HS-27A (cell line): ENCODE results near the gene LIMCH1.

Source experiments
- DNase-seq: peaks from one replicate; pipeline ENCODE4 v3.0.0-alpha.2; 2012; ENCODE audit warnings: low read depth, missing footprints

LIMCH1 gene

DNA sequence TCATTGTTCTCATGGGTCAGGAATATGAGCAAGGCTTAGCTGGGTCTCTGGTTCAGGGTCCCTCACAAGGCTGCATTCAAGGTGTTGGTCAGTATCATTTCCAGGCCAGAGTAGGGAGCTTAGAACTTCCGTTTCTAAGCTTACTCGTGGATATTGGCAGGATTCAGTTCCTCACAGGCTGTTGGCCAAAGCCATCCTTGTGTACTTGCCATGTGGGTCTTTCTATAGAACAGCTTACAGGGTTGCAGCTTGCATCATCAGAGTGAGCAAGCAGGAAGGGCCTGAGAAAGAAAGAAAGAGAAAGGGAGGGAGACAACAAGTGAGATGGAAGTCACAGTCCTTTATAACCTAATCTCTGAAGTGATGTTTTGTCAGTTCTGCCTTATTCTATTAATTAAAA lies 5.1 kb upstream of the LIMCH1 start:
- no peak for DNase-seq

- DNase-seq: no peak
Observed at GRCh38 chr4:41533680-41534079, 4.3 kb upstream of the LIMCH1 start.

GRCh38 chr4:41534404-41534803 lies 3.6 kb upstream of the LIMCH1 start:
- DNase-seq: no peak

DNA sequence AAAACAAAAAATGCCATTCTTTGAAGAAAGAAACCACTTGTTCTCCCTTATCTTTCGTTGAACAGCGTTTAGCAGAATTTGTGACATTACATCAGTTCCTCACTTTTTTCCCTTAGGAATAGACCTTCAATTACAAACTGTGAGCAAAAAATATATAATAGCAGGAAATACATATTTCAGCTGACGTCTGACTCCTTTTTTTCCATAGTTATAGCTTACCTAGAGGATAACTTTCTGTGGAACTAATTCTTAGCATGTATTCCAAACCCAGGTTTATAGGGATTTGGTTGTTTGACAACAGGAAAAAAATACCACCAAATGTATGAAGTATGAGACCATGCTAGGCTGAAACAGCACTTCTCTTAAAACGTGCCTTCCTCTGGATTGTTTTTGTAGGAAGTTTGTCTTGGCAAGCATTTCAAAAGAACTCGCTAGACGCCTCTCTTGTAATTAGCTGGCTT lies 2.0 kb upstream of the LIMCH1 start:
- DNase-seq: no peak

DNA sequence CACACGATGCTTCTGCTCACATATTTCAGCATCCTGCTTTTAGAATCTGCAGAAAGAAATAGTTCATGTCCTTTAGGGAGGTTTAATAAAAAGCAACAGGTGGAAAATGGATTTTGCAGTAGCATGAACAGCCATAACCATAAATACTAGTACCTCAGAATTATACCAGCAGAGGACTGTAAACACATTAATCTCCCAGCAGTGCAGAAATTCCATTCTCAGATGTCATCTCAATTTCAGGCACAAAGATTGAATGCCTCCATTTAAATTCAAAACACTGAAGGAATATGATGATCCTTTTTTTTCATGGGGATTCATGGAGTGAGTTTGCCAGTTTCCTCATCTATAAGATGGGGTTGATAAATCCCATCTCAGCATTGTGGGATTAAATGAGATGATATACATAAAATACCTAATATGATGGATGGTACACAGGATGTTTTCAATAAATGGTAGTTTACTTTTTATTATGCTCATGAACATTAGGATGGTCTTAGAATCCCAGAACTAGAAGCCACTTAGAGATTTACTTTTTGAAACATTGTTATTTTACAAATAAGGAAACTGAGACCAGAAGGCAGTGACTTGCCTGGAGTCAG lies 566 bp upstream of the LIMCH1 start:
- no peak for DNase-seq

GRCh38 chr4:41538887-41539498 lies 1.0 kb downstream of the LIMCH1 start:
- DNase-seq: no peak

DNA sequence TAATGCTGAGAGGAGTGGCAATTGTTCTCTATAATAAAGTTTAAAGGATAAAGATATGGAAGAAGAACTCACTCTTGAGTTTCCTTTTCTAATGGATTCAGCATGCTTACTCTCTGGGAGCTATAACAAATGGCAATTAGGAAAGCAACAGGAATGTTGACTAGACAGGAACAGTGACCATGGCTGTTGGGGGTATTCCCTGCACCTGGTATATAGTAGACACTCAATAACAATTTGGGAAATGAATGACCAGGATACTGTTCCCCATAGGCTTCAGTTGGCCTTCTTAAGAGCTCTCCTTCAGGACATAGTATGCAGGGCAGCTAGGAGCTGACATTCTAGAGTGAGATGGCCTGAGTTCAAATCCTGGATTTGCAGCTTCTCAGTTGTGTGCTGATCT lies 1.8 kb downstream of the LIMCH1 start:
- no peak for DNase-seq

DNA sequence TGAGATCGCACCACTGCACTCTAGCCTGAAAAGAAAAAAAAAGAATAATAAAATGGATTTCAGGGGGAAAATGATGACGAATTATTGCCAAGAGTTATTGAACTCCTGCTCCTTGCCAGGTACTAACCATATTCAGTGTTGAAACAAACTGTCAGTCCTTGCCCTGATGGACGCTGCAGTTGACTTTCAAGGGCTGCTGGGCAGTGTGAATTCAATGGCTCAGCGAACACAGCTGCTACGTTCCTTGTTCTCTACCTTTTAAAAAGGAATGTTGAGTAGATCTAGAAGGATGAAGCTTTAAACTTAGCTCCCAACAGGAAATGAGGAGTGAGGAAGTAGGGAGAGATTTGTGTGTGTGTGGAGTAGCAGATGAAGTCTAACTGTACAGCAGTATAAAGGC lies 2.7 kb downstream of the LIMCH1 start:
- no peak for DNase-seq

- DNase-seq: no peak
Observed at GRCh38 chr4:41541687-41542094, 3.7 kb downstream of the LIMCH1 start.

GRCh38 chr4:41542526-41543275 lies 4.7 kb downstream of the LIMCH1 start:
- no peak for DNase-seq

DNA sequence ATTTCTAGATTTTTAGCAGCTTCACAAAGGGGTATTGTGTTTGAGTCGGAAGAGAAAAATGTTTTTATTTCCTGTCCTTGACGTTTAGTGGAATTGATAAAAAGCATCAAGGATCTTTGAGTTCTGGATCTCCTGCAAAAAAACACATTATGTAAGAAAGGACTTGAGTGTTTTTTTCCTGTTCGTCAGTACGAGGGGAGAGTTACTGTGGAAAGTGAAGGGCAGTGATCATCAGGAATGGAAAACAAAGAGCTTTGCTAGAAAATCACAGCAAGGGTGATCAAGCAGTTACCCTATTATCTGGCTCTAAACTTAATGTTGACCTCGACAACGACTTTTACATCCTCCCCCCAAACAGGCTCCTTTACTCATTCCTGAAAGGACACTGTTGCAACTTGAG lies 7.3 kb downstream of the LIMCH1 start:
- no peak for DNase-seq

GRCh38 chr4:41546638-41547037 lies 8.7 kb downstream of the LIMCH1 start:
- no peak for DNase-seq

DNA sequence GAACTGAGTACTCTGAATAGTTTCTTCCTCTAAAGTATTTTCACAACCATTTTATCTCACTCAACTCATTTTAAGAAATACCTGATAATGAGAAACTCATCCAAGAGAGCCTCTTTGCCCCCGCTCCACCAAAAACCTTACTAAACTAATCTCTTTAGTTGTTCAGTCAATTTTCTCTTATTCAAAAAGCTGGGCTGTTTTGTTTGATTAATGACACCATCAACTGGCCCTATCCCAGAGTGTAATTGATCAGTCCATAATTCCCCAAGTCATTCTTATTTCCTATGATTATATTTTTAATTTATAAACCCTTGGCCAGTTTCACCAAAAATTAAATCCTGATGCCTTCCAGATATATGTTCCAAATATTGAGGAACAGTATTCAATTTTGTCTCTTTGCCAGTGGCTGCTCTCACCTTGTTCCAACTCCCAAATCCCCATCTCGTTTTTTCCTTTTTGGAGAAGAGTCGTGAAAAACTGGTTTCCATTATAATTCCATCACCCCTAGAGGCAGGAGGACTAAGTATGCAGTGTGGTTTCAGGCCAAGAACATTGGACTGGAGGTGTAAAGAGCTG lies 10.4 kb downstream of the LIMCH1 start:
- no peak for DNase-seq

GRCh38 chr4:41549478-41549877 lies 11.5 kb downstream of the LIMCH1 start:
- no peak for DNase-seq

GRCh38 chr4:41550308-41550707 lies 12.4 kb downstream of the LIMCH1 start:
- DNase-seq: no peak

DNA sequence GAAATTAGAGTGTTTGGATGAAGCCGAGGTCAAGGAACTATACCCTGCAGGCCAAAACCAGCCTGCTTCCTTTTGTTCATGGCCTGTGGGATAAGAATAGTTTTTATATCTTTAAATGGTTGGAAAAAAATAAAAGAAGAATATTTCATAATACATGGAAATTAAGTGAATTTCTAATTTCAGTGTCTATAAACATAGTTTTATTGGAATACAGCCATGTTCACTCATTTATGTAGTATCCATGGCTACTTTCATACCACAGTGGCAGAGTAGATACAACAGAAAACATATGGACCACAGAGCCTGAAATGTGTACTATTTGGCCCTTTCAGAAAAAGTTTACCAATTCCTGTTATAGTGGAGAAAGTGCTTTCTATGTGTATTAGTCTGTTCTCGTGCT lies 13.6 kb downstream of the LIMCH1 start:
- no peak for DNase-seq

- no peak for DNase-seq
Observed at GRCh38 chr4:41554905-41555304, 16.9 kb downstream of the LIMCH1 start.

DNA sequence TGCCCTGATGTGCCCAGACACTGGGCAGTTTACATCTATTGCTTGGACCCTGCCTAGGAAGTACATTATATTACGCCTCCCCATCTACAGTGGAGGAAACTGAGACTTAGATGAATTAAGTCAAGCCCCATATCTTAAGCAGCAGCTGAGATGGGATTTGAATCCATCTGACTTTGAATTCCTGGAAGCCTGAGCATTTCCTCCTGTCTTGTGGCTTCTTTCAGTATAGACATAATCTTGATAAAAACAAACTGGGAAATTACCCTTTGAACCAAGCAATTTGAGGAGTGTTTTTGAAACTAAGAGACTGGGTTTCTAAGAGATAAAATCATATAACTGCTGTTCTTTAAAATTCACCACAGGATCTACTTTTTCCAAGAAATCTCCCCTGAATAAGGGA lies 18.6 kb downstream of the LIMCH1 start:
- no peak for DNase-seq

- DNase-seq: no peak
Observed at GRCh38 chr4:41559940-41560516, 22.1 kb downstream of the LIMCH1 start.

DNA sequence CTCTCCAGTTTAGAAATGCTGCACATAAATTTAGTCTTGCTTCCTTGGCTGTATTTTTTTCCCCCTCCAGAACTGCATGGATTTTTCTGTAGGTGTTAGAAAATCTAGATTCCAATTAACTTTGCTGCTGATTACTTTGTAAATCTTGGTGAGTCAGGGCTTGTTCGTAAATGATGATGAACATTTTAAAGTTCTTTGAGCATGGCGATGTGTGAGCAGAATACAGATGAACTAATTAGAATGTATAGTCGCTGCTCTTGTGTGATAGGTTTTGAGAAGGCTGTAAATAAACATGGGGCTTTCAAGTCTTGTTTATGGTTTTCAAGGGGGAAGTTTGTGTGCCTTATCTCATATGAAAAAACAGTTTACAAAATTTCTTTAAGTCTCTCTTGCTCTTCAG lies 23.3 kb downstream of the LIMCH1 start:
- DNase-seq: no peak

- DNase-seq: no peak
Observed at GRCh38 chr4:41567186-41567585, 29.2 kb downstream of the LIMCH1 start.

- no peak for DNase-seq
Observed at GRCh38 chr4:41568363-41568762, 30.4 kb downstream of the LIMCH1 start.

DNA sequence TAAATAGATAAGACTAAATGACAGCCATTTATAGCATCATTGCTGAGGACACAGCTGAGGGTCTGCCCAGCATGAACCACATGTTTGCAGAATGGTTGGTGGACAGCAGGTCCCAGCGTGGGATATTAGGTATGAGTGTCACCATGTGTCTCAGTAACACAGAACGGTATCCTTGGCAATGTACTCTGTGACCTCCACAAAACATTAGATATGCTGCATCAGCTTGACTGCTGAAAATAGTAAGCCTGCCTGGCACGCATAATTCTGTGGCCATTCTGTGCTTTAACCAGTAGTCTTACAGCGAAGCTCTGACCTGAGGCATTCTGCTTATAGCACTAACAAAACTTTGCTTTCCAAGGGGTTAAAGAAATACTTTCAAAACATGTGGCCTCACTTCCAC lies 32.0 kb downstream of the LIMCH1 start:
- DNase-seq: no peak
